GM21619 (cell line): ENCODE measurements around the gene RPS6KA1.
A peak's percentile ranks its signal among the peaks of the same experiment; 100 is the strongest.

Experiments used
- ATAC-seq: cut with Tn5 transposase; IDR thresholded peaks from one replicate; pipeline ENCODE4 v1.9.1; 2021; ENCODE audit not compliant: unreplicated experiment

Gene RPS6KA1

GRCh38 chr1:26531651-26532131 is 2.1 kb downstream of the RPS6KA1 start:
- no peak for ATAC-seq

- no peak for ATAC-seq
Observed at GRCh38 chr1:26533951-26534509, 4.5 kb downstream of the RPS6KA1 start.

DNA sequence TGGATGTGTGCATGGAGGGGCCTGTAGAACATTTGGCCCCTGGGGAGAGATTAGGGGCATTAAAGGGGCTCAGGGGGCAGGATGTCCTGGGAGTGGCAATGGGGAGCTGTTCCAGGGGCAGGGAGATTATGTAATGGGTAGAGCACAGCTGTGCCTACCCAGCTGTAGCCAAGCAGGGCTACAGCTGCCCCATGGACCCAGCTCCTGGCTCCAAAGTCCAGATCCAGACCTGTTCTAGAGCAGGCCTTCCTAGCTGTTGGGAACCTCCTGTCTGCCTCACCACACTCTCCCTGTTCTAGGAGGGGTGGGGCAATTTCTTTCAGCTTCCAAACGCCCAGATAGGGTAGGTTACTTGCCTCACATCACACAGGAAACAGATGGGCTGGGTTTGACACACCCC is 5.6 kb downstream of the RPS6KA1 start:
- ATAC-seq, result no peak

DNA sequence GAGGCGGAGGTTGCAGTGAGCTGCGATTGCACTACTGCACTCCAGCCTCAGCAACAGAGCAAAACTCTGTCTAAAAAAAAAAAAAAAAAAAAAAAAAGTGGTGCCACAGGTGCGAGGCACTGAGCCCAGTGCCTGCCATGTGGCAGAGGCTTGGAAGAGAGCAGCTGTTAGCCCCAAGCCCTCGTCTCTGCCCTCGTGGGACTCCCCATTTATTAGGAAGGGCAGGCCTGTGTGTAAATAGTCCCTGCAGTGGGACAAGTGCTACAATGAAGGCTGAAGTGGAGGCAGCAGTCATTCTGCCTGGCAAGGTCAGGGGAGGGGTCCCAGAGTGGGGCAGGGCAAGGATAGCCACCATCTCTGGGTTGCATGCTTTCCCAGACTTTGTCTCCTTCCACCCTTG is 6.5 kb downstream of the RPS6KA1 start:
- no peak for ATAC-seq

DNA sequence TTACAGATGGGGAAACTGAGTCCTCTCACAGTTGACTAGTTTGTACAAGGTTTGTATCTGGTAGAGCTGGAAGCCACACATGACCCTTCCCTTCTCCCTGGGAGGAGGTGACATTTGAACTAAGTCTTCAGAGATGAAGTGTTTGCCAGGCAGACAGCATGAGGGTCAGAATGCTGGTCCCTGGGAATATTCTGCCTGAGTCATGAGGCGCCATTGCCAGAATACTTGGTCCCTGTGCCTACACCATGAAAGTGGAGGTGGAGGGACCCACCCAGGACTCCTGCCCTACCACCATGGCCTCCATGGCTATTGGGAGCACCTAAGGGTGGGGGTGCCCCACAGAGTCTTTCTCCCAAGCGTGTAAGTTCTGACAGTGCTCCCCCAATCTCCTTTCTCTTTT is 7.0 kb downstream of the RPS6KA1 start:
- ATAC-seq, result no peak

DNA sequence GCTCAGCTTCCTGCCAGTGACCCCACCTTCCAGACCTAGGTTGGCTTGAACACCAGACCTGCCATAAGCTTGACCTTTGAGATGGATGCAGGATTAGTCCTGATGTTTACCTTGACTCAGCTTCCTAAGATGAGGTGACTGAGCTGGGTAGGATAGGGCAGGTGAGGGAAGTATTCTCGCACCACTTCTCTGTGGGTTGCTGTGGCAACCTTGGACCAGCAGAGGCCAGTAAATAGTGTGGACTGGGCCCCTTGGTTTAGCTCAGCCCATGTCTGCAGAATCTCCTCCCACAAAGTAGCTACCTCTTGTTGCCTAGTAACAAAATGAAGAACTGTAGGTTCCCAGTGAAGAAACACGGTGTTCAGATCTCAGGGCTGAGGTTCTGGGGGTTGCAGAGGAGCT is 8.4 kb downstream of the RPS6KA1 start:
- ATAC-seq, result no peak

GRCh38 chr1:26538480-26539412 is 9.2 kb downstream of the RPS6KA1 start:
- no peak for ATAC-seq

DNA sequence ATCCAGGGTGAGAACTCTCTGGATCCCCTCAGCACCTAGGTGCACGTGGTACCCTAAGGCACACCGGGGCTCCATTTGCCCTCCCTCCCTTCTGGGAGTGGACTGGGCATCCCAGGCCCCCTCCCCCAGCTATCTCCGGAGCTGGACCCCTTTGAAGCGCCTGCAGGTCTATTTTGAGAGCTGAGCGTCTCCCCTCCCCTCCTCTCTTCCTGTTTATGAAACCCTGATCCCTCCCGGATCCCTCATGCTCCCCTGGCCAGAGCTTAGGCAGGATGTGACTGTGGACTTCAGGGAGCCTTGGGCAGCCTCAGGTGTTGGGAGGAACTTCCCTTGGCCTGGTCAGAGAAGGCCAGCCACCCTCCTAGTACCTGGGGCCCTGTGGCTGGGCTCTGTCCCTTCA is 10.2 kb downstream of the RPS6KA1 start:
- ATAC-seq, result no peak

DNA sequence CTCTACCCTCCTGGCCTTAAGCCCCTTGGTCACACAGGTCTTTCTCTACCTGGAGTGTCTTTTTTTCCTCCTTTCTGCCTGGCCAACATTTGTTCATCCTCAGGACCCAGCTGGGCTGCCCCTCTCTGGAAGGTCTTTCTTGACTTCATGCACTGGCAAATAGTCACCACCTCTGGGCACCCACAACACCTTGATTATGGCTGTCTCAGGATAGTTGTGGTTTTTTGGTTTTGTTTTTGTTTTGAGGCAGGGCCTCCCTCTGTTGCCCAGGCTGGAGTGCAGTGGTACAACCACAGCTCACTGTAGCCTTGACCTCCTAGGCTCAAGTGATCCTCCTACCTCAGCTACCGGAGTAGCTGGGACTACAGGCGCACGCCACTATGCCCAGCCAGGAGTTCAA is 10.8 kb downstream of the RPS6KA1 start:
- no peak for ATAC-seq

DNA sequence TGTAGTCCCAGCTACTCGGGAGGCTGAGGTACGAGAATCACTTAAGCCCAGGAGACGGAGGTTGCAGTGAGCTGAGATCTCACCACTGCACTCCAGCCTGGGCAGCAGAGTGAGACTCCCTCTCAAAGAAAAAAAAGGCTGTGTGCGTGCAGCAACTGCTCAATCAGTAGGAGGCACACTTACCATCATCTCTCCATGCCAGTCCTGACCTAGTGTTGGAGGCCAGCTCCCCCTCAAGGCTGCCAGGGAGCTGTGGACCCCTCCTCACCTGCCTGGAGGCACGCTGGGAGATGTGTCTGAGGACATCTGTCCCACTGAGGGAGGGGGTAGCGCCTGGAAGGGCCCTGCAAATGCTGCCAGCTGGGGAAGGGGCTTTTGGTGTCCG is 11.9 kb downstream of the RPS6KA1 start:
- ATAC-seq, result no peak

GRCh38 chr1:26541816-26542711 is 12.5 kb downstream of the RPS6KA1 start:
- ATAC-seq, result peak; percentile 45

GRCh38 chr1:26542771-26543451 is 13.3 kb downstream of the RPS6KA1 start:
- no peak for ATAC-seq

- ATAC-seq, result no peak
Observed at GRCh38 chr1:26543462-26543861, 13.9 kb downstream of the RPS6KA1 start.

DNA sequence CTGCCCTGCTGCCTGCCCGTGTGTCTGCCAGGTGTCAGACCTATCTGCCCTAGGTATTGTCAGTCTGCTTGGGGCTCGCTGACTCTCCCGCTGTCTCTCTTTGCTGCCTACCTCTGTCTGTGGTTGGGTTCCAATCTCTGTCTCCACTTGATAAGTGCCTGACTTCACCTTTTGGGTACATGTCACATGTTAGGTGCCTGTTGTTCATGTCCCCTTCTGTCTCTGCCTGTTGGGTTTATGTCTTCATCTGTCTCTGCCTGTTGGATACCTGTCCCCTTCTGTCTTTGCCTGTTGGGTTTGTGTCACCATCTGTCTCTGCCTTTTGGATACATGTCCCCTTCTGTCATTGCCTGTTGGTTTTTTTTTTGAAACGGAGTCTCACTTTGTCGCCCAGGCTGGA is 14.6 kb downstream of the RPS6KA1 start:
- no peak for ATAC-seq

- ATAC-seq, result no peak
Observed at GRCh38 chr1:26545969-26546323, 16.4 kb downstream of the RPS6KA1 start.

- ATAC-seq, result no peak
Observed at GRCh38 chr1:26546375-26546774, 16.8 kb downstream of the RPS6KA1 start.

DNA sequence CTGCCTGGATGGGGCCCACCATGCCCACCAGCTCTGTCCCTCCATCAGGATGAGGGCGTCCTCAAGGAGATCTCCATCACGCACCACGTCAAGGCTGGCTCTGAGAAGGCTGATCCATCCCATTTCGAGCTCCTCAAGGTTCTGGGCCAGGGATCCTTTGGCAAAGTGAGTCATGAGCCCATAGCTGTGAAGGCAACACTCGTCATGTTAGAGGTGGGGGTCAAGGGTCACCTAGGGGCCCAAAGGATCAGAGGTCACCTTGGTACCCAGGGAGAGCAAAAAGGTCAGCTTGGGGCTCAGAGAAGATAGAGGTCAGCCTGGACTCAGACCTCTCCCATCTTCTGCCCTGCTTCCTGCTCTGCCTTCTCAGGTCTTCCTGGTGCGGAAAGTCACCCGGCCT is 17.3 kb downstream of the RPS6KA1 start:
- ATAC-seq, result no peak

GRCh38 chr1:26548841-26549240 is 19.3 kb downstream of the RPS6KA1 start:
- ATAC-seq, result no peak

GRCh38 chr1:26550946-26551345 is 21.4 kb downstream of the RPS6KA1 start:
- no peak for ATAC-seq

DNA sequence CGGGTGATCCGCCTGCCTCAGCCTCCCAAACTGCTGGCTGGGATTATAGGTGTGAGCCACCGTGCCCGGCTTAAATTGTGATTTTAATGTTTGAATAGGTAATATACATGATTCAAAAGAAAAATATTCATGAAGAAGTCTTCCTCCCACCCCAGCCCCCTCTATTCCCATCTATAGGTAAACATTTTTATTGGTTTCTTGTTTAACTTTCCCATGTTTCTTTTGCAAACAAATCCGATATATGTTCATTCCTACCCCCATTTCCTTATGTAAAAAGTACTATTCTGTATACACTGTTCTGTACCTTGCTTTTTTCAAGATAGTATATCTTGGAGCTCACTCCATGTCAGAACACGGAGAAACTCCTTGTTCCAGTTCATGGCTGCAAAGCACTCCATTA is 23.2 kb downstream of the RPS6KA1 start:
- ATAC-seq, result no peak
